LNCAP (cell line): ENCODE measurements around the gene BTBD19.

Experiments used
- CTCF ChIP-seq: fragments of 450-650 bp; IDR thresholded peaks from 2 replicates; pipeline ENCODE4 v1.5.1; 2017; ENCODE audit warnings: mild to moderate bottlenecking

BTBD19 gene

GRCh38 chr1:44805311-44806024 lies 2.9 kb upstream of the BTBD19 start:
- TF ChIP-seq CTCF = no peak

GRCh38 chr1:44806025-44806703 lies 2.2 kb upstream of the BTBD19 start:
- no peak for TF ChIP-seq CTCF

- no peak for TF ChIP-seq CTCF
Observed at GRCh38 chr1:44806704-44807363, 1.5 kb upstream of the BTBD19 start, which contains the start of gene DYNLT4. Gene DYNLT4 (minus strand): TSS chr1:44807351. CDS start chr1:44806668, 683 bp downstream.

- TF ChIP-seq CTCF = no peak
Observed at GRCh38 chr1:44807364-44808062, 810 bp upstream of the BTBD19 start.

GRCh38 chr1:44808938-44809917 lies 905 bp downstream of the BTBD19 start:
- no peak for TF ChIP-seq CTCF

GRCh38 chr1:44810101-44810761 lies 1.9 kb downstream of the BTBD19 start:
- no peak for TF ChIP-seq CTCF
